Effector CD4-positive, alpha-beta T cell (primary cell): Measurements from ENCODE around the gene DRAM2.
"Not testable (repeated sequence)": the region's sequence is repeated elsewhere in the genome, so short reads cannot be mapped to it uniquely, and the experiment has no call there.

Experiments
- DNase-seq: peaks from one replicate; pipeline ENCODE4 v3.0.0-alpha.2; 2020

DRAM2 gene

GRCh38 chr1:111079329-111079728, 60.6 kb downstream of the DRAM2 start:
- not testable (repeated sequence) for DNase-seq

- DNase-seq = not testable (repeated sequence)
These were observed 62.6 kb downstream of the DRAM2 start for GRCh38 chr1:111077312-111077711.
